ENCODE data around the gene NALCN.
A peak's percentile ranks its signal among the peaks of the same experiment; 100 is the strongest.

NALCN gene

DNA sequence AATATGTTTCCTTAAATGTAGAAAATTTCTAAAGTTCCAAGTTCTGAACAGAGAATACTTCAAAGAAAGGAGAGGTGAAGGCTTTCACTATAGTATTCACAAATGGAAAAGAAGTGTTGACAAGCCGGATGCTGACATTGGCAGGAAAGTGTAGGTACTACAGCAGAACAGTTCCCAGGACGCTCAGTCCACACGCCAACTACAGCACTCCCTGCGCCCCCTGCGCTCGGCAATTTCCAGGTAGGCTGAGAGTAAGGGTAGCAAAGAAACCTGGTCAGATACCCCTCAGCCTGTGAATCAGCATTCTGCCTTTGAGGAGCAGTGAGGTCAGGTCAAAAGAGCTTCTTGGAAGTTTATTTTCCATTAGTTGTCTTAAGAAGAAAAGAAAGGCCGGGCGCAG lies 115.3 kb downstream of the NALCN start:
- TF ChIP-seq POLR2A (IDR thresholded peaks at IDR 0.05; ENCODE audit: low read length) (no peak), GATA1 (IDR thresholded peaks at IDR 0.05; ENCODE audit: low read depth, low read length) (no peak)

DNA sequence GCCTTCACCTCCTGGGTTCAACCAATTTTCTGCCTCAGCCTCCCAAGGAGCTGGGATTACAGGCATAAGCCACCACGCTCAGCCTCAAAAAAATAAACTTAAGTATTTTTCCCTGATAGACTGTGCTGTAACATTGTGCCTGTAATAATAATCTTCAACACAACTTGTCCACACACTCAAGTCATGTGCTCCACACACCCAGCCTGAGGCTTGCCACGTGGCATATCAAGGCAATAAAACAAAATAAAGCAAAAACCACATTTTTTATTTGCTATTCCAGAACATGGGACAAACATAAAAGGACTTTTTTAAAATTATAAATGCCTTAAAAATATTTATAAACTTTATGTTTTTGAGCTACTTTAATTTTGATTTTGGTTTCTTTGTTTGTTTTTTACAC lies 115.8 kb downstream of the NALCN start:
- TF ChIP-seq POLR2A (IDR thresholded peaks at IDR 0.05; ENCODE audit: low read length) (no peak), GATA1 (IDR thresholded peaks at IDR 0.05; ENCODE audit: low read depth, low read length) (no peak)
- DNase-seq, result no peak

More for the DNA sequence above, 115.3 kb downstream of the NALCN start:
- DNase-seq, result no peak

DNA sequence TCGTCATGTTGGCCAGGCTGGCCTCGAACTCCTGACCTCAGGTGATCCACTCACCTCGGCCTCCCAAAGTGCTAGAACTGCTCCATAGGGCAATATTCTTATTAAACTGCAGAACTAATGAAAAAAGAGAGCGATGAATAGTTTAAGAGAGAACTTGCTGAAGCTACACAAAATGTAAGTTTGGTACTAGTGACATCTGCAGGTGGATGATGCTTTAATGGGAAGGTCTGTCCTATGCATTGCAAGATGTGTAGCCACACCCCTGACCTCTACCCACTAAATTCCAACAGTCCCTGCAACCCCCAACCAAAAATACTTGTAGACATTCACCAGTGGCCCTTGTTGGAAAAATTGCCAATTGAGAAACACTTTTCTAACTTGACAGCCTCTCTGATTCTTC lies 117.8 kb downstream of the NALCN start:
- DNase-seq, result no peak
- TF ChIP-seq POLR2A (IDR thresholded peaks at IDR 0.05; ENCODE audit: low read length) (no peak), GATA1 (IDR thresholded peaks at IDR 0.05; ENCODE audit: low read depth, low read length) (no peak)

DNA sequence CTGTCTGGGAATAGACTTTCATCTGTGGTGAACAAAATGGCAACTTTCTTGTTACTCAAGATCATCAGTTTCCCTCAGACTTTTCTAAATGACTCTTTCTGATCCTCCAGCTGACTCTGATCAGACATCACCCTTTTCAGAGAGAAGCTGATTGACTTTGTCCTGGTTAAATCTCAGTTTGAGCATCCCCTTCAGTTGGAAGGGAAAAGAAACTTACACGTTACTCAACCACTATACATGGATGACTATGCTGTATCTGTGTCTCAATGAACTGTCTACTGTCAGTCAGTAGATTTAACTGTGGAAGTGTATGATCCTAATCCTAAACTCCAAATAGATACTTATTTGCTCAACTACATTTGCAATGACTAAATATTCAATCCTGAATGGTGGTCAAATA lies 118.5 kb downstream of the NALCN start:
- DNase-seq, result no peak
- TF ChIP-seq POLR2A (IDR thresholded peaks at IDR 0.05; ENCODE audit: low read length) (no peak), GATA1 (IDR thresholded peaks at IDR 0.05; ENCODE audit: low read depth, low read length) (no peak)

DNA sequence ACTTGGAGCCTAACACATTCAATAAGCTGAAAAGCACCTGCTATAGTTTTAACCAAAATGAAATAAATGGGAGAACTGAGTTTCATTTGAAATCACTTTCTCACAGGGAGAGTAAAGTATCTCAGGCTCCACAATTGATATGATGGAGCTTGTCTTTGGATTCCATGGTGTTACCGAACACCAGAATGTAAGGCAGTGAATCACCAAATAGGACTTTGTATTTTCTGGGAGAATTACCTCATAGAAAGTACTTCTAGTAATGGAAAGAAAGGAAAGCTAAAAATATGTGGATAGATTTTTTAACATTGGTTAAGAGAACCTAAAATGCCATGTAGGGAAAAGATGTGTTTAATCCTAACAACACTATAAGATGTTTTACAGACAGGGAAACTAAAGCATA lies 123.6 kb downstream of the NALCN start:
- DNase-seq, result no peak
- TF ChIP-seq POLR2A (IDR thresholded peaks at IDR 0.05; ENCODE audit: low read length) (no peak), GATA1 (IDR thresholded peaks at IDR 0.05; ENCODE audit: low read depth, low read length) (no peak)

DNA sequence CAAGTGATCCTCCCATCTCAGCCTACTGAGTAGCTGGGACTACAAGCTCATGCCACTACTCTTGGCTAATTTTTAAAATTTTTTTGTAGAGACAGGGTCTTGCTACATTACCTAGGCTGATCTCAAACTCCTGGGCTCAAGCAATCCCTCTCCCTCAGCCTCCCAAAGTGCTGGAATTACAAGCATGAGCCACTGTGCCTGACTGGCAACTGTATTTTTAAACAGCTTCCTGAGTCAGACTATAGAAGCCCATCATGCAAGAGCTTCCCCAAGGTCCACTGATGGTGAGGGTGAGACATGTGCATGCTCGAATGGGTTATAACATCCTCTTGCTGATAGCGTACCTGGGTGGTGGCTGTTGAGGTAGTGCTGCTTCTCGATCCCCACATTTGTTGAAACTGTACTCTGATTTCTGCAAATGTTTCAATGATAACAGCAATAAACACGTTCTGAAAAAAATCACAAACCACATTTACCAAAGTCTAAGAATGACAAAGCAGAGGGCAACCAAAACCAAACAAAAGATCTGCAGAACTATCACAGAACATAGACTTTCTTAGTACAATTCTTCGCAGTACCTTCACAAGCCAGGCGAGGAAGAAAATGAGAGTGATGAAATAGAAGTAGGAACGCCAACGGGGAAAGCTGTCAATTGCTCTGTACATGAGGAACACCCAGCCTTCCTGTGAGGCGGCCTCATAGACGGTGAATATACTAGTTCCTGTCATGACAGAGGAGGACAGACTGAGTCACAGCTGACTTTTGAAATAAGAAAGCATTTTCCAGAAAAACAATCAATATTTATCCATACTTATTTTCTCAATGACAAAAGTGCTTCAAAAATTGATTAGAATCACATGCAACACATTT lies 124.4 kb downstream of the NALCN start:
- no peak for DNase-seq
- no peak for TF ChIP-seq POLR2A (IDR thresholded peaks at IDR 0.05; ENCODE audit: low read length)
- no peak for TF ChIP-seq GATA1 (IDR thresholded peaks at IDR 0.05; ENCODE audit: low read depth, low read length)

DNA sequence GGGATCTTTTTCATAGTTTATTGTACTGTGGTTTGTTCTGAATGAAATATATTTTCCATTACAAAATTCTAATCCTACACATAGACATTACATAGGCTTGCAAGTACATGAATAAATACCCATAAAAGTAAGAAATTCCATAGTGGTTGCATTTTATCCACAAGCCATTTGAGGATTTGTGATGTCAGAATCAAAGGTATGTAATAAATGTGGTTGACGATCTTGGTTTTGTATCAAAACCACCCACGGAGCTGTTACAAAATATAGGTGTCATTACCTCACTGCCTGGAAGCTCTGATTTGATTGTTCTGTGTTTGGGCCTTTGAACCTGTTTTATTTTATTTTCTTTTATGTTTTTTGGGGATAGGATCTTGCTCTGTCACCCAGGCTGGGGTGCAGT lies 125.1 kb downstream of the NALCN start:
- DNase-seq, result no peak
- TF ChIP-seq GATA1 (IDR thresholded peaks at IDR 0.05; ENCODE audit: low read depth, low read length) (no peak), POLR2A (IDR thresholded peaks at IDR 0.05; ENCODE audit: low read length) (no peak)

DNA sequence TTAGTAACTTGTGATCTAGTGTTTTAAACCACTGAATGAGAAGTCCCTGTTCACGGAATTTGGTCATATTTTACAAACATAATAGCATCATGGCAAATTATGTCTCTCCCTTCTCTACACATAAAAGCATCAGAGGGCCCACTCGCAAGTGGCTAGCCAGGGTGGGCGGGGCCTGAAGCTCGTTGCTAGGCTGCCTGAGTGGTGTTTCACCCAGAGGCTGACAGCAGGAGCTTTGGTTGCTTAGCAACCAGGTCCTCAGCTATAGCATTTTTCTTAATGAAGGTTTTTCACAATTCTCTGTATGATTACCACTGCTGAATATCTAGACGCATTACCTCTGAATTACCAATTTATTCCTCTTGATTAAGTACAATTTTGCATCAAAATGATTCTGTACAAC lies 126.5 kb downstream of the NALCN start:
- TF ChIP-seq POLR2A (IDR thresholded peaks at IDR 0.05; ENCODE audit: low read length) (no peak), GATA1 (IDR thresholded peaks at IDR 0.05; ENCODE audit: low read depth, low read length) (no peak)
- peak in 1 of 2 experiments; percentile 4 for DNase-seq

DNA sequence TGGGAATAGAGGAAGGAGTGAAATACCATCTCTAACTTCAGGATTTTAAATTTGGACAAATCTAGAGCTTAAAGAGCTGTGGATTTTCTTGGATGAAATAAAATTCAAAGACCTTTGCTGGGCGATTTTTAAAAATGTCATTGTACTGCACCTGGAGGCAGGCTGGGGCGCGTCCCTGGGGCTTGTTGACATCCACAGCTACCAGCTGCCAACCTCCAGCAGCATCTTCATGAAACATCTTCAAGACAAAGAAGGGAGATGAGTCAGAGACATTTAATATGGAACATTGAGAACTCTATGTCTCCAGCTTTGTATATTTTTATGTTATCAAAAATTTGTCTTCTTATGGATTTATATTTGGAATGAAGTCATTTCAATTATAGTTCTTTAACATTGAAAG lies 132.5 kb downstream of the NALCN start:
- no peak for TF ChIP-seq GATA1 (IDR thresholded peaks at IDR 0.05; ENCODE audit: low read depth, low read length)
- no peak for TF ChIP-seq POLR2A (IDR thresholded peaks at IDR 0.05; ENCODE audit: low read length)
- DNase-seq, result no peak

DNA sequence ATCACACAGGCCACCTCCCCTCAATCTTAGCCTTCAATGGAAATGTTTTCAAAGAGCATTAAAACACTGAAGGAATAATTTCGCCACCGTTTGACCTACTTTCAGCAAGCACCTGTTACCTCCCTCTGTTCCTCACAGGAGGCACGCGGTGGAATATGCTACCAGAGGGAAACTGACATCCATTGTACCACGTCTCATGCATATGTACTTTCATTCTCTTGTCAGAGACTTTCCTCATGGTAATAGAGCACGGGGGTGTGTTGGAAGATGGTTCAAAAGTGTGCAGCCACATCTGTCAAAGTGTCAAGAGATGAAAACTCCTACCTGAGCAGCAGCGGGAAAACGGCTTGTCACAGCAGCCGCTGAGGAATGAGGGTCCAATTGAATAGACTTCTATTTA lies 143.4 kb downstream of the NALCN start:
- TF ChIP-seq POLR2A (IDR thresholded peaks at IDR 0.05; ENCODE audit: low read length) (no peak), GATA1 (IDR thresholded peaks at IDR 0.05; ENCODE audit: low read depth, low read length) (no peak)
- no peak for DNase-seq

DNA sequence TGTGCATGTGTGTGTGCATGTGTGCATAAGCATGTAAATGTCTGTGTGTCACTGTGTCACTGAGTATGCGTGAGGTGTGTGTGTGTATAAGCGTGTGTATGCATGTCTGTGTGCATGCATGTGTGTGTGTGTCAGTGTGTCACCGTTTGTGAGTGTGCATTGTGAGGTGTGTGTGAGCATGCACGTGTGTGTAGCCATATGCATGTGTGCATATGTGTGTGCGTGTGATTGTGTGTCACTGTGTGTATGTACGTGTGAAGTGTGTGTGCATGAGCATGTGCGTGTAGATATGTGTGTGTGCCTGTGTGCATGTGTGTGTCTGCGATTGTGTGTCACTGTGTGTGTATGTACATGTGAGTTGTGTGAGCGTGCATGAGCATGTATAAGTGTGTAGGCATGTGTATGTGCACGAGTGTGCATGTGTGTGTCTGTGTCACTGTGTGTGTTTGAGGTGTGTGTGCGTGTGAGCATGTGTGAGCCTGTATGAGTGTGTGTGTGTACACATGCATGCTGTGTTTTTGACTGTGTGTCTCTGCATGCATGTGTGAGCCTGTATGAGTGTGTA lies 144.5 kb downstream of the NALCN start:
- TF ChIP-seq POLR2A (IDR thresholded peaks at IDR 0.05; ENCODE audit: low read length), result no peak
- TF ChIP-seq GATA1 (IDR thresholded peaks at IDR 0.05; ENCODE audit: low read depth, low read length), result no peak
- DNase-seq, result no peak

DNA sequence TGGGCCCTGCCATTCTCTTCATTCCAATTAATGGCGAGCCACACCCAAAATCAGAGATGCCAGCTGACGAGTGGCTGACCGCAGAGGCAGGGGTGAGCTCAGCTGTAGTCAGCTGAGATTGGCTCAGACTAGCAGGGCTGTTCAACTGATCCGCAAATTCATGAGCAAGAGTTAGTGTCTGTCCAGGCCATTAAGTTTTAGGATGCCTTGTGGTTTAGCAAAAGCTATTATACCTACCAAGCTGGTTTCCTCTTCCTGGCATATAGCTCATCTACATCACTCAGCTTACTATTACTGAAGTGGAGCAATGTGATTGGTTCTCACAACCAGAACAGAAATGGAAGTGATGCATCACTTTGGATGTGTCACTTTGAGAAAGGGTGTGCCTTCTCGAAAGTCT lies 148.7 kb downstream of the NALCN start:
- no peak for TF ChIP-seq GATA1 (IDR thresholded peaks at IDR 0.05; ENCODE audit: low read depth, low read length)
- no peak for TF ChIP-seq POLR2A (IDR thresholded peaks at IDR 0.05; ENCODE audit: low read length)
- no peak for DNase-seq

DNA sequence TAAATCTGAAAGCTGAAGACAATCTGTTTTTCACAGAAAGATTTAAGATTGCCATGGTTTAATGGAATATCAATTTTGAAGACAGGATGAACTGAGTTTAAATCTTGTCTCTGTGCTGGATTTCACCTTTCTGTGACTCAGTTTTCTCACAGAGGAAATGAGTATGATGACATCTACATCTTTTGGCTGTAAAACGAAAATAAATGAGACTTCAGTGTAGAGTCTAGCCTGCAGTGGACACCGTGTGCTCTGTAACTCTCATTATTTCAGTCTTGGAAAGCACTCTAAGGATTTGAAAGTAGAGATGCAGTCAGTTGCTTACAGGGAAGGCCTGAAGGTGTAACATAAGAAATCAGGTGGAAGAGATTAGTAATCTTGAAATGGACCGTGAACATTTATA lies 150.4 kb downstream of the NALCN start:
- TF ChIP-seq POLR2A (IDR thresholded peaks at IDR 0.05; ENCODE audit: low read length), result no peak
- no peak for TF ChIP-seq GATA1 (IDR thresholded peaks at IDR 0.05; ENCODE audit: low read depth, low read length)
- no peak for DNase-seq

DNA sequence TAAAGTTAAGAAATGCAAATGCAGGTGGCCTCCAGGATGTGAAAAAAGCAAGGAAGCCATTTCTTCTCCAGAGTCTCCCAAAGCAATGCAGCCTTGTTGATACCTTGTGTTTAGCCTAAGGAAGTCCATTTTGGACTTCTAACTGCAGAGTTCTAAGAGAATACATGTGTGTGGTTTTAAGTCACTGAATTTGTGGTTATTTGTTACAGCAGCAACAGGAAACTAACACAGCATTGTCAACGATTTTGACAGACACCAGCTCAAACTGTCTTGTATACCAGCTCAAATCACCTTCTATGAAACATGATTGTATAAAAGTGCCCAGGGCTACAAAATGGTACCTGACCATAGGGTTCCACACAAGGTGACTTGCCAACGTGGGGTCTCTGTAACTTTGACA lies 151.4 kb downstream of the NALCN start:
- TF ChIP-seq POLR2A (IDR thresholded peaks at IDR 0.05; ENCODE audit: low read length) (no peak), GATA1 (IDR thresholded peaks at IDR 0.05; ENCODE audit: low read depth, low read length) (no peak)
- DNase-seq, result no peak

DNA sequence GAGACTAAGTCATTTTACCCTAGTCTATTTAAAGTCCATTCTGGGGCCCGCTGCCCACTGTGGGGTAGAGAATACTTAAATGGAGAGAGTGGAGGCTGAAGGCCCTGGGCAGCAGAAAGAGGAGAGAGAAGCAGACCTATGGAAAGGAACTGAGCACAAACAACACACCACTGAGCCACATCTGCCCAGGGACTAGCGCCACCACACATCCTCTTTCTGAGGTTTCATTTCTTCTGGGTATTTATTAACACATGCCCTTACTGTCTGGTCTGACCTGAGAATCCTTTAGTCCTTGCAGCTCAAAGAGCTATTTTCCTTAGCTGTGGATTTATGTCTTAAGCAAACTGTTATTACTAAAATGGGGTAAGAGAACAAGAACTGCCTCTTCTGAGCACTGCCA lies 154.0 kb downstream of the NALCN start:
- DNase-seq, result no peak
- no peak for TF ChIP-seq GATA1 (IDR thresholded peaks at IDR 0.05; ENCODE audit: low read depth, low read length)
- TF ChIP-seq POLR2A (IDR thresholded peaks at IDR 0.05; ENCODE audit: low read length), result no peak
